ENCODE data around the gene VAV1. TPM values are rescaled to one million over a fixed set of nuclear protein-coding genes. Genes with fewer than 3 reads are reported as not detected.

VAV1 gene, protein sequence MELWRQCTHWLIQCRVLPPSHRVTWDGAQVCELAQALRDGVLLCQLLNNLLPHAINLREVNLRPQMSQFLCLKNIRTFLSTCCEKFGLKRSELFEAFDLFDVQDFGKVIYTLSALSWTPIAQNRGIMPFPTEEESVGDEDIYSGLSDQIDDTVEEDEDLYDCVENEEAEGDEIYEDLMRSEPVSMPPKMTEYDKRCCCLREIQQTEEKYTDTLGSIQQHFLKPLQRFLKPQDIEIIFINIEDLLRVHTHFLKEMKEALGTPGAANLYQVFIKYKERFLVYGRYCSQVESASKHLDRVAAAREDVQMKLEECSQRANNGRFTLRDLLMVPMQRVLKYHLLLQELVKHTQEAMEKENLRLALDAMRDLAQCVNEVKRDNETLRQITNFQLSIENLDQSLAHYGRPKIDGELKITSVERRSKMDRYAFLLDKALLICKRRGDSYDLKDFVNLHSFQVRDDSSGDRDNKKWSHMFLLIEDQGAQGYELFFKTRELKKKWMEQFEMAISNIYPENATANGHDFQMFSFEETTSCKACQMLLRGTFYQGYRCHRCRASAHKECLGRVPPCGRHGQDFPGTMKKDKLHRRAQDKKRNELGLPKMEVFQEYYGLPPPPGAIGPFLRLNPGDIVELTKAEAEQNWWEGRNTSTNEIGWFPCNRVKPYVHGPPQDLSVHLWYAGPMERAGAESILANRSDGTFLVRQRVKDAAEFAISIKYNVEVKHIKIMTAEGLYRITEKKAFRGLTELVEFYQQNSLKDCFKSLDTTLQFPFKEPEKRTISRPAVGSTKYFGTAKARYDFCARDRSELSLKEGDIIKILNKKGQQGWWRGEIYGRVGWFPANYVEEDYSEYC
- total RNA-seq (2014; rRNA removed; shearing (Covaris generic)) (1.7 and 1.8 TPM in 2 replicates), polyA plus RNA-seq (2016; fragmentation: Nextera tagmentation; extraction: Ambion mirVana) (0.82 and 1.0 TPM in 2 replicates)
- long read RNA-seq = 0 reads

DNA sequence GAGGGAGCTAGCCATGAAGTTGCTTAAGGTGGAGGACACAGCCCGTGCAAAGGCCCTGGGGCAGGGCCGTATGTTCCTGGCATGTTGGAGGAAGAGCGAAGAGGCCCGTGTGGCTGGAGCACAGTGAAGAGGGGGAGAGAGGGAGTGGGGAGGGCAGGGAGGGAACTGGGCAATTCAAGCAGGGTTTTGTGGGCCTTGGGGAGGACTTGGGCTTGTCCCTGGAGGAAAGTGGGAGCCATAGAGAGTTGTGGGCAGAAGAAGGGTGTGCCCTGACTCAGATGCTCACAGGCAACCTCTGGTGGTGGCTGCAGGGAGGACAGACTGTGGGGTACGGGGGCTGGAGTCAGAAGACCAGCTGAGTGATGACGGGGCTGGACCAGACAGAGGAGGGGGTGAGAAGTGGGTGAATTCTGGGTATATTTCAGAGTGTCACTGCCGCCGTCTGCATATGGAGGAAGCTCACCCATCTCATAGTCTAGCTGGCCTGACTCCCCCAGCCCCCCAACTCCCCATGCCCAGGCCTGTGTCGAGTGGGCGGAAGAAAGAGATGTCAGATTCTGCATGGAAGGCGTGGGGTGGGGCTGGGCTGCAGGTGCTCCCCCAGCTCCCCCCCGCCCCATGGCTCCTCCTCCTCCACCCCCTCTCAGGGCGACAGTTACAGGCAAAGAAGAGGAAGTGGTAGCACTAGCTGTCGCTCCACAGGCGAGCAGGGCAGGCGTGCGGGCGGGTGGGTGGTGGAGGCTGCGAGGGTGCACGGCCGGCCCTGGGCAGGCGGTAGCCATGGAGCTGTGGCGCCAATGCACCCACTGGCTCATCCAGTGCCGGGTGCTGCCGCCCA lies at the start of gene VAV1:
Gene VAV1 (plus strand): TSS at position 681 of the 838 bp plus-strand sequence. CDS start 100 bp downstream, at position 781.
- peak within 1 kb of the TSS; percentile 51; the same call in 1 of the 2 replicates for H3K4me2 ChIP-seq
- H2AFZ ChIP-seq = peak within 1 kb of the TSS; percentile 94
- Mint-ChIP-seq H3K4me1 (0 out of 3 replicates have a peak, but pooled peaks cover 4% of the 10 kb centered on the region), H3K4me3 (no peak within 1 kb of the TSS), H3K27ac (no peak within 1 kb of the TSS), H3K36me3 (ENCODE audit: low read depth) (peaks cover 32% of the 10 kb centered on the region), H3K27me3 (ENCODE audit: insufficient read depth, low read depth, poor library complexity) (peaks cover 13% of the 10 kb centered on the region), H3K9me3 (peaks cover 54% of the 10 kb centered on the region)
- no peak within 1 kb of the TSS for H3K27ac ChIP-seq (ENCODE audit: low read depth)
- no peaks in the 10 kb centered on the region for H3F3A ChIP-seq (replicated peaks; ENCODE audit: low read depth)
- DNase-seq (ENCODE audit: low spot score) = peak; percentile 36
- H3K4me1 ChIP-seq (ENCODE audit: insufficient read depth) = peaks cover 10% of the 10 kb centered on the region; the same call in 1 of the 2 replicates
- no peak within 1 kb of the TSS for H3K4me3 ChIP-seq
- H3K79me2 ChIP-seq (replicated peaks; ENCODE audit: insufficient read depth) = no peaks in the 10 kb centered on the region
- ATAC-seq = no peak
- no peaks in the 10 kb centered on the region for H3K9me2 ChIP-seq (ENCODE audit: insufficient read depth)
- H4K20me1 ChIP-seq (replicated peaks; ENCODE audit: insufficient read depth) = no peaks in the 10 kb centered on the region
- no peaks in the 10 kb centered on the region for H3K36me3 ChIP-seq (ENCODE audit: insufficient read depth)
- no peaks in the 10 kb centered on the region for H3K27me3 ChIP-seq (ENCODE audit: insufficient read depth)
- TF ChIP-seq ZNF114 (CRISPR knock-in tag; IDR thresholded peaks at IDR 0.05) (no peak), STAT1 (IDR thresholded peaks at IDR 0.05; ENCODE audit: unreplicated experiment) (no peak)
- TF ChIP-seq, protein P1, sequence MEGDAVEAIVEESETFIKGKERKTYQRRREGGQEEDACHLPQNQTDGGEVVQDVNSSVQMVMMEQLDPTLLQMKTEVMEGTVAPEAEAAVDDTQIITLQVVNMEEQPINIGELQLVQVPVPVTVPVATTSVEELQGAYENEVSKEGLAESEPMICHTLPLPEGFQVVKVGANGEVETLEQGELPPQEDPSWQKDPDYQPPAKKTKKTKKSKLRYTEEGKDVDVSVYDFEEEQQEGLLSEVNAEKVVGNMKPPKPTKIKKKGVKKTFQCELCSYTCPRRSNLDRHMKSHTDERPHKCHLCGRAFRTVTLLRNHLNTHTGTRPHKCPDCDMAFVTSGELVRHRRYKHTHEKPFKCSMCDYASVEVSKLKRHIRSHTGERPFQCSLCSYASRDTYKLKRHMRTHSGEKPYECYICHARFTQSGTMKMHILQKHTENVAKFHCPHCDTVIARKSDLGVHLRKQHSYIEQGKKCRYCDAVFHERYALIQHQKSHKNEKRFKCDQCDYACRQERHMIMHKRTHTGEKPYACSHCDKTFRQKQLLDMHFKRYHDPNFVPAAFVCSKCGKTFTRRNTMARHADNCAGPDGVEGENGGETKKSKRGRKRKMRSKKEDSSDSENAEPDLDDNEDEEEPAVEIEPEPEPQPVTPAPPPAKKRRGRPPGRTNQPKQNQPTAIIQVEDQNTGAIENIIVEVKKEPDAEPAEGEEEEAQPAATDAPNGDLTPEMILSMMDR (conservative IDR thresholded peaks at IDR 0.05; ENCODE audit: low read depth in 2 of 2) = peak in 1 of 2 experiments; percentile 47; a peak in 3 of 4 replicates
- TF ChIP-seq, protein P2, sequence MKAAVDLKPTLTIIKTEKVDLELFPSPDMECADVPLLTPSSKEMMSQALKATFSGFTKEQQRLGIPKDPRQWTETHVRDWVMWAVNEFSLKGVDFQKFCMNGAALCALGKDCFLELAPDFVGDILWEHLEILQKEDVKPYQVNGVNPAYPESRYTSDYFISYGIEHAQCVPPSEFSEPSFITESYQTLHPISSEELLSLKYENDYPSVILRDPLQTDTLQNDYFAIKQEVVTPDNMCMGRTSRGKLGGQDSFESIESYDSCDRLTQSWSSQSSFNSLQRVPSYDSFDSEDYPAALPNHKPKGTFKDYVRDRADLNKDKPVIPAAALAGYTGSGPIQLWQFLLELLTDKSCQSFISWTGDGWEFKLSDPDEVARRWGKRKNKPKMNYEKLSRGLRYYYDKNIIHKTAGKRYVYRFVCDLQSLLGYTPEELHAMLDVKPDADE (IDR thresholded peaks at IDR 0.05) = no peak
- TF ChIP-seq, protein P3, sequence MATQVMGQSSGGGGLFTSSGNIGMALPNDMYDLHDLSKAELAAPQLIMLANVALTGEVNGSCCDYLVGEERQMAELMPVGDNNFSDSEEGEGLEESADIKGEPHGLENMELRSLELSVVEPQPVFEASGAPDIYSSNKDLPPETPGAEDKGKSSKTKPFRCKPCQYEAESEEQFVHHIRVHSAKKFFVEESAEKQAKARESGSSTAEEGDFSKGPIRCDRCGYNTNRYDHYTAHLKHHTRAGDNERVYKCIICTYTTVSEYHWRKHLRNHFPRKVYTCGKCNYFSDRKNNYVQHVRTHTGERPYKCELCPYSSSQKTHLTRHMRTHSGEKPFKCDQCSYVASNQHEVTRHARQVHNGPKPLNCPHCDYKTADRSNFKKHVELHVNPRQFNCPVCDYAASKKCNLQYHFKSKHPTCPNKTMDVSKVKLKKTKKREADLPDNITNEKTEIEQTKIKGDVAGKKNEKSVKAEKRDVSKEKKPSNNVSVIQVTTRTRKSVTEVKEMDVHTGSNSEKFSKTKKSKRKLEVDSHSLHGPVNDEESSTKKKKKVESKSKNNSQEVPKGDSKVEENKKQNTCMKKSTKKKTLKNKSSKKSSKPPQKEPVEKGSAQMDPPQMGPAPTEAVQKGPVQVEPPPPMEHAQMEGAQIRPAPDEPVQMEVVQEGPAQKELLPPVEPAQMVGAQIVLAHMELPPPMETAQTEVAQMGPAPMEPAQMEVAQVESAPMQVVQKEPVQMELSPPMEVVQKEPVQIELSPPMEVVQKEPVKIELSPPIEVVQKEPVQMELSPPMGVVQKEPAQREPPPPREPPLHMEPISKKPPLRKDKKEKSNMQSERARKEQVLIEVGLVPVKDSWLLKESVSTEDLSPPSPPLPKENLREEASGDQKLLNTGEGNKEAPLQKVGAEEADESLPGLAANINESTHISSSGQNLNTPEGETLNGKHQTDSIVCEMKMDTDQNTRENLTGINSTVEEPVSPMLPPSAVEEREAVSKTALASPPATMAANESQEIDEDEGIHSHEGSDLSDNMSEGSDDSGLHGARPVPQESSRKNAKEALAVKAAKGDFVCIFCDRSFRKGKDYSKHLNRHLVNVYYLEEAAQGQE (IDR thresholded peaks at IDR 0.05; ENCODE audit: unreplicated experiment) = no peak

Measured in GM23338 (cell line).